ENCODE results near the gene OVOL2.

- TF ChIP-seq CTCF (conservative IDR thresholded peaks at IDR 0.05; ENCODE audit: low read depth, low read length) (no peak), SMC3 (IDR thresholded peaks at IDR 0.05; ENCODE audit: low read depth, low read length) (no peak), MAFK (IDR thresholded peaks at IDR 0.05; ENCODE audit: low read depth, low read length) (no peak), MXI1 (IDR thresholded peaks at IDR 0.05; ENCODE audit: borderline replicate concordance, low read depth, low read length) (no peak), USF2 (IDR thresholded peaks at IDR 0.05; ENCODE audit: low read depth, low read length) (no peak), POLR2A (IDR thresholded peaks at IDR 0.05; ENCODE audit: low read depth, low read length) (no peak), RCOR1 (IDR thresholded peaks at IDR 0.05; ENCODE audit: insufficient replicate concordance, low read length) (no peak), CHD1 (IDR thresholded peaks at IDR 0.05; ENCODE audit: low read depth, low read length) (no peak), CEBPB (IDR thresholded peaks at IDR 0.05; ENCODE audit: low read depth, low read length) (no peak), RAD21 (IDR thresholded peaks at IDR 0.05; ENCODE audit: low read length) (no peak), FOS (IDR thresholded peaks at IDR 0.05; ENCODE audit: low read depth, low read length) (no peak), ELK1 (IDR thresholded peaks at IDR 0.05; ENCODE audit: borderline replicate concordance, low read depth, low read length) (no peak), MAZ (IDR thresholded peaks at IDR 0.05; ENCODE audit: borderline replicate concordance, low read depth, low read length) (no peak)
These were observed 45.8 kb upstream of the OVOL2 start for GRCh38 chr20:18103497-18103896.

Data from IMR-90 (cell line).